Left renal cortex interstitium (tissue), 4 donors: Measurements from ENCODE around the gene EVI5. TPM values are rescaled to one million over a fixed set of nuclear protein-coding genes. Genes with fewer than 3 reads are reported as not detected.
"Not testable (repeated sequence)": the region's sequence is repeated elsewhere in the genome, so short reads cannot be mapped to it uniquely, and the experiment has no call there.

ENCODE experiments used
- DNase-seq, 4 donors: peaks; one replicate each; pipeline ENCODE4 v3.0.0-alpha.2; 2013; ENCODE audit warnings: low read depth in 4 of 4, low spot score in 2 of 4, missing footprints in 1 of 4
- polyA plus RNA-seq, 4 donors: library from polyadenylated mRNA; unstranded; fragments of 120-200 nt; gene quantifications; one replicate each; pipeline ENCODE4 v1.2.1, GENCODE V29; 2013; ENCODE audit not compliant: insufficient read length in 4 of 4

The EVI5 gene
- polyA plus RNA-seq, 4 donors: 16.4 to 21.7 (median 18.7) TPM

DNA sequence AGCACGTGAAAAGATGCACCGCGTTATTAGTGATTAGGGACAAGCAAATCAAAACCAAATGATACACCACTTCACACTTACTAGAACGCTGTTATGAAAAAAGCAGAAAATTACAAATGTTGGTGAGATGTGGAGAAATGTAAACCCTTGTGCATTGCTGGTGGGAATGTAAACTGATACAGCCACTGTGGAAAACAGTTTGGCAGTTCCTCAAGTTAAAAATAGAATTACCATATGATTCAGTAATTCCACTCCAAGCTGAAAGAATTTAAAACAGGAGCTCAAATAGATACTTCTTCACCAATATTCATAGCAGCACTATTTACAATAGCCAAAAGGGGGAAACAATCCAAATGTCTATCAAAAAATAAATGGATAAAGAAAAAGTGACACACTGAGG, 10.3 kb upstream of the EVI5 start:
- DNase-seq: no peak

GRCh38 chr1:92792340-92792782, 7.5 kb upstream of the EVI5 start:
- no peak for DNase-seq

GRCh38 chr1:92791487-92792066, 6.7 kb upstream of the EVI5 start:
- no peak for DNase-seq

DNA sequence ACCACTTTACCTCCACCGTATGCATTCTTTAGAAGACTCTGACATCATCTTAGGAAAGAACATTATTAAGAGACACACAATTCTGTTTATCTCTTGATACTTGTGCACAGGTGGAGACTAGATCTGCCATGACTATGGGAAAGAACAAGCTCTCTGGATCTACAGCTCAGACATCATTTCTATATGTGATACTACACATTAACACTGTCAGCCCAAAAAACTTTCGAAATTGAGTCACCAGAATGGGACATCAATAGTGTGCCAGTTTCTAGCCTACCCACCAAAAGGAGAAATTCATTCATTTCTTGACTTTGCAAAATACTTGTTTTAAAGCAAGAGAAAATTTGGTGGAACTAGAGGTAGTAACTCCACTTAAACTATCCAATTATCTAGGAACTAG, 6.0 kb upstream of the EVI5 start:
- no peak for DNase-seq

DNA sequence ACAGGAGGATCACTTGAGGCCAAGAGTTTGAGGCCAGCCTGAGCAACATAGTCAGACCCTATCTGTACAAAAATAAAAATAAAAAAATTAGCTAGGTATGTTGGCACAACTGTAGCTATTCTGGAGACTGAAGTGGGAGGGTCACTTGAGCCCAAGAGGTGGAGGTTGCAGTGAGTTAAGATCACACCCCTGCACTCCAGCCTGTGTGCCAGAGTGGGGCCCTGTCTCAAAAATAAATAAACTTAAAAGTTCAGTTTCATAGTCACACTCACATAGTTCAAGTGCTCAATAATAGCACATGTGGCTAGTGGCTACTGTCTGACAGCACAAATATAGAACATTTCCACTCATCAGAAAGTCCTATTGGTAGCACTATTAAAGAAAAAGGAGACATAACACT, 5.2 kb upstream of the EVI5 start:
- DNase-seq: no peak

DNA sequence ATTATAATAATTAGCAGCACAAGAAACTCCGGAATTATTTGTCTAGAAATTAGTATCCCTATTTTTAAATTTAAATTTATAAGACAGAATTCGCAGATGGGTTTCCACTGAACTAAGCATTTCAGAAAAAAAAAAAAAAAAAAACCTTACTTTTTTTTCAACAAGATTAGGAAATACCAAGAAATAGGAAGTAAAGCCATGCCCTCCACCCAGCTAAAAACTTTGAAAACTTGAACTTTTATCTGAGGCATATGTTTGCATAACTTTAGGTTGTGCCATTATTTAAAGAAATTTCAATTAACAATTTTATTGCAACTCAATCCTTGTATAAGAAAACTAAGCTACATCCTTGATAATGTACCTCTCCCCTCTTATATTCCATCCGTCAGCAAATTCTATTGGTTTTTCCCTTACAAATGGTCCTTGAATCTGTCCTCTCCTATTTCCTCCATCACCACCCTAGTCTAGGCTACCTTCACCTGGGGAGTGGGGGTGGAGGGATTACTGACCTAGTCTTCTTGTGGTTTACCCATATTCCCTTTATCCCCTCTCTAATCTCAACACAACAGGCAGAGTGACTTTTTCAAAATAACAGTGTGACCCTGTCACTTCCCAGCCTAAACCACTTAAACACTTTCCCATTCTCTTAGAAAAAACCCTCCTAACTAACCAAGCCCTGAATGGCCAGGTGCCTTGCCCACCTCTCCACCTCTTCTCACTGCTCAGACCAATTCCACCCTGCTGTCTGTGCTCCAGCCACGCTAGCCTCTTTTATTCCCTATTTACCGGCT, 1.4 kb upstream of the EVI5 start:
- no peak for DNase-seq

GRCh38 chr1:92784021-92784638, 778 bp downstream of the EVI5 start:
- DNase-seq: peak in 3 of 4 donors; percentile 25 to 53 (median 41)

- not testable (repeated sequence) for DNase-seq
These were observed 1.4 kb downstream of the EVI5 start for GRCh38 chr1:92783550-92783949.

GRCh38 chr1:92778376-92778775, 6.5 kb downstream of the EVI5 start:
- no peak for DNase-seq

DNA sequence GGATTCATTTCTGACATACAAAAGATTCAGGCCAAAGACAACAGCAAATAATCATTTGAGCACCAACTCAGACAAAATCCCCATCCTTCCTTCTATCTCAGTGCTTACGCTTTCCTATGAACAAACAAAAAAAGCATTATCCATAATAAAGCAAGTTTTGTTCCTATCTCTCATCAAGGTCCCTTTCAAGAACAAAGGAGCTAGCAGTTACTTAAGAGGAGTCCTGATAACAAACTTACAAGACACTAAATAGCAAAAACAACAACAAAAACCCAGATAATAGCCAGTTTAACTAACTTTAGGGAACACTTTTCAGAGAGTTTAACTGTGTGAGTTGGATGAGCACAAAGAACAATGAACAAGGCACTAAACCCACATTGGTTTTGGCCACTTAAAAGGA, 10.5 kb downstream of the EVI5 start:
- DNase-seq: no peak

DNA sequence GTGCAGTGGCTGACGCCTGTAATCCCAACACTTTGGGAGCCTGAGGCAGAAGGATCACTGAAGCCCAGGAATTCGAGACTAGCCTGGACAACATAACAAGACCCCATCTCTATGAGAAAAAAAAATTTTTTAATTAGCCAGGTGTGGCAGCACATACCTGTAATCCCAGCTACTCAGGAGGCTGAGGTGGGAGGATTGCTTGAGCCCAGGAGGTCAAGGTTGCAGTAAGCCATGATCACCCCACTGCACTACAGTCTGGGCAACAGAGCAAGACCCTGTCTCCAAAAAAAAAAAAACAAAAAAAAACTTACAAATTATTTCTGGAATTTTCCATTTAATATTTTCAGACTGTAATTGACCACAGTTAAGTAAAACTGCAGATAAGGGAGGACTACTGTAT, 11.2 kb downstream of the EVI5 start:
- DNase-seq: not testable (repeated sequence)

DNA sequence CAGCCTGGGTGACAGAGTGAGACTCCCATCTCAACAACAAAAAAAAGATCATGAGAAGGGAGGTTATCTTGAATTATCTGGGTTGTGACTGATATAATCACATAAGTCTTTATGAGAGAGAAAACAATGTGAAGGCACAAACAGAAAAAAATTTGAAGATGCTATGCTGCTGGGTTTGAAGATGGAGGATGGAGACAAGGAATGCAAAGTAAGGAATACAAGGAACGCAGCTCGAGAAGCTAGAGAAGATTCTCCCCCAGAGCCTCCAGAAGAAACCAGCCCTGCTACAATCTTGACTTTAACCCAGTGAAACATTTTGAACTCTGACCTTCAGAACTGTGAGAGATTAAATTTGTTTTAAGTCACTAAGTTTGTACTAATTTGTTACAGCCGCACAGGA, 15.1 kb downstream of the EVI5 start:
- DNase-seq: no peak

DNA sequence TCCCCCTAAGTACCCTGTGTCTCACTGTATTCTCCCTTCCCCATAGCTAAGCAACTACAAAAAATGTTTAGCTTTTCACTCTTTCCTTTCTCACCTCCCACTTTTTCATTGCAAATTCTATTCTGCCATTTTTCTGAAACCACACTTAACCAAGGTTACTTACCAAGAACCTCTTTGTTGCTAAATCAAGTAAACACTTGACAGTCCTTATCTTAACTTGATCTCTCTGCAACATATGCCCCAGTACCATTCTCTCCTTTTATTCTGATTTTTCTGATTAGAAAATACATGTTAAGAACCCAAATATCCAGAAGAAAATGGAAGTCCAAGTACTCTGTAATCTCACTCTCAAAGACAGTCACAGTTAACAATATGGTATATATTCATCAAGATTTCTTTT, 16.0 kb downstream of the EVI5 start:
- DNase-seq: no peak

DNA sequence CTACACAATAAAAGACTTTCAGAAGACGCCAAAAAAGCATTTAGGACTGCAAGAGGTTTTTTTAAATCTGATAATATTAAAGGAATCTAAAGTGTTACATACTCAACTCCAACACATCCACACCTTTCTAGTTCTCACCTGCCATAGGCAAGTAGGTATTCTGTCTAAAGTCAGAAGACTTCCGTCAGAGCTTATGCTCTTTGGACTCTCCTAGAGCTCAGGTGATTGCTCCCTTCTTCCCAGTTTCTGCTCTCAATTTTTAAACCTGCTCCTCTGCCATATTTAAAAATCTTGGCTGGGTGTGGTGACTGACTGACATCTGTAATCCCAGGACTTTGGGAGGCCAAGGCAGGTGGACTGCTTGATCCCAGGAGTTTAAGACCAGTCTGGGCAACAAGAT, 16.6 kb downstream of the EVI5 start:
- no peak for DNase-seq

GRCh38 chr1:92764116-92764515, 20.8 kb downstream of the EVI5 start:
- DNase-seq: no peak

GRCh38 chr1:92762355-92762754, 22.6 kb downstream of the EVI5 start:
- DNase-seq: no peak

DNA sequence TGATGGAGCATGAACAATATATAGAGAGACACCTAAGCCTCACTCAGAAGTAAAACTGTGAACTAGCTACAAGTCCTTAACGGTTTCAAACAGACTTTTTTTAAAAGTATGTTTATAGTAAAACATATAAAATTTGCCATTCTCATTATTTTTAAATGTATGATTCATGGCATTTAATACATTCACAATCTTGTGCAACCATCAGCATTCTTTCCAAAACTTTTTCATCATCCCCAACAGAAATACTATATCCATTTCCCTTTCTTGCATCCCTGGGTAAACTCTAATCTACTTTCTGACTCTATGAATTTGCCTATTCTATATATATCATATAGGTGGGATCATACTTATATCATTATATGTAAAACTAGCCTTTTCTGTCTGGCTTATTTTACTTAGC, 25.5 kb downstream of the EVI5 start:
- no peak for DNase-seq

DNA sequence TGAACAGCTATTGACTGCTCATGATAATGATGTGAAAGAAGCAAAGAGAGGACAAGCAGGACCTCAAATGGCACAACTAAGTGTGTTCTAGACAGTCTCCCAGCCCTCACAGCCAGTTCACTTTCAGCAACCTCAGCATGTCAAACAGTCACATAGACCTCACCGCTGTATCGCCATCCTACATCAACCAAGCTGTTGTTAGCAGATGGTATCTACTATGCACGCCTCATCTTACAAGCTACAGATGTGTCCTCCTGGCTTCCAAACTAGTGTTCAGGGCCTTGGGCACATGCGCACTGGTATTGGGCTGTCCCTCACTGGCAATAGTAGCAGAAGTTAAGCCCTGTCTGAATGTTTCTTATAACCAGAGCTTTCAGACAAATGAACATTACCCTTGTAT, 28.4 kb downstream of the EVI5 start:
- no peak for DNase-seq

DNA sequence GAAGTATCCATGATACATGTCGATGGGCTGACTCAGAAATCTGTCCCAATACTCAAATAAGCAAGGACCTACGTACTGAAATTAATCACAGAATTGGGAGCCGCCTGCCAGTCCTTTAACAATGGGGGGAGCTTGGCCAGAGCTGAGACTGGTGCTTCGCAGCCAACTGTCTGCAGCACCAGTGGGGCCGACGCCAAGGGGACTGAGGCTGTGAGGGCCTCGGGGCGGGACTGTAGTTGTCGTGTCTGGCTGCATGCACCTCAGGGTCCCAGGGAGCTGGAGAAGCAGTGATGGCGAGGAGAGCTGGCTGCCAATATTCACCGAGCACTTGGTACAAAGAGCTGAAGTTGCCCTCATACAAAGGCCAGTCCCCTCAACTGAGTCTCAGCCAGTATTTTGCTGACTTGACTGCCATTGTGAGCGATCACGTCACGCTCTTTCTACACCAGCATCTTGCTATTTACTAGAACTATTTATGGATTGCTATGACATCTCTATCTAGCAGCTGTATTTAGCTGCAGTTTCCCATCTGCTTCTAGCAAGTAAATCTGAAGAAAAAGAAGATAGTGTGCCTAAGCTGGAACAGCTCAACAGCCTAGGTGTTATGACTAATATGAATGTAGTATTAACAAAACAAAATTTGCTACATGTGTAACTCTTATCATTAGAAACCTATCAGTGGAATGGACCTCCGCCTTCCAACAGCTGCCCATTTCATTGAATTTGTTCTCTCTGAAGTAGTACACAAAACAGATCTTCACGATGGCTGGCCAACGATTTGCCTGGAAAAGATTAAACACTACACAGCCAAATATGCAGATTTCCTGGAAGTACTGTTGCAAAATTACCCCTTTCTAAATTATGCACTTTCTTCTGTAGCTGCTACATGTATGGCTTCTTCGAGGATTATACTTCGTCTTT, 29.1 kb downstream of the EVI5 start:
- DNase-seq: no peak

DNA sequence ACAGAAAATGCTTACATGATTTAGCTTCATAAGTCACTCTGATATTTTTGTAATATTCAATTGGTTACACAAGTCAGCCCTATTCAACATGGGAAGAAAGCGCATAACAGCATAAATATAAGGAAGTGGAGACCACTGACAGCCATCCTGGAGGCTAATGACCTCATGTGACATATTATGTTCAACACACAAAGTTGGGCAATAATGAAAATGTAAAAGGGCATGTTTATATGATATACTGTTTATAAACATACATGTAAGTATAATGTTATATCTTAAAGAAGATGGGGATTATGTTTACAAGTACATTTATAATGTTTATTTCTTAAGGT, 30.2 kb downstream of the EVI5 start:
- DNase-seq: no peak
